Bone marrow (tissue), 2 donors: ENCODE data around the gene ARFGEF2.
"Not testable (repeated sequence)": the region's sequence is repeated elsewhere in the genome, so short reads cannot be mapped to it uniquely, and the experiment has no call there.

Experiments used
- DNase-seq, 2 donors: peaks; one replicate each; lab custom pipeline; 2025; lab: John Stamatoyannopoulos, UW

The ARFGEF2 gene

DNA sequence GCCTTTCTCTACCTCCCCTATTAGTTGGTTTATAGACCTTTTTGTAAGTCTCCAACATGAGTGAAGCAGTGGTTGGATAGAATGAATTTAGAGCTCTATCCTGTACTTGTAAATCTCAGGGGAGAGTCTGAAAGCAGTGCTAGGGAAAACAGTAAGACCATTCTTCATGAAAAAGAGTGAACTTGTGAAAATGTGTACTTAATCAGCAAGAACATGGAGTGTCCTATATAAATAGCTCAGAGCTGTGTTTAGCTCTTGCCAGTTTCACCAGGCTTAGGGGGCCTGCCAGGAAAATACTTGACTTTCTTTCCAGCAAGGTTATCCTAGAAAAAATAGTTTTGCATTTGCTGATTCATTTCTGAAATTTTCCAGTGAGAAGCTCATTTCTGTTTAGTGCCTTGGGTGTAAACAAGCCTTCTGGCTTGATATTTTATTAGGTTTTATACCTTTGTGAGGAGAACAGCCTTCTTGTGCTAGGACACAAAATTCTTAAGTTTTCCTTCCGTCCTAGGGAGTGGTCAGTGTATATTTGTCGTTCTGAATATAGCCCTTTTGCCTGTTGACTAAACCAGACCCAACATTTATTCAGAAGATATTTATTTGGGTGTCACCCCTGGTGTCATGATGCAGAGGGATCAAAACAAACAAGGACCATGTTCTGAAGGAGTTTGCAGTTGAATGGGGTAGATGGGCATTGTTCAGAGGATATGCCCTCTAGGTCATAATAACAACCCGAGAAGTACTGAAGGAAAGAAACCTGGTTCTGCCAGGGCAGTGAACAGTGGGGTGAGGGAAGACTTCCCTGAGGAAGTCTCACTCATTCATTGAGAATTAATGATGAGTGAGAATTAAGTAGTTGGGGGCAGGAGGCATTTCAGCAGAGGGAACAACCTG is 7.6 kb downstream of the ARFGEF2 start:
- DNase-seq, result no peak

DNA sequence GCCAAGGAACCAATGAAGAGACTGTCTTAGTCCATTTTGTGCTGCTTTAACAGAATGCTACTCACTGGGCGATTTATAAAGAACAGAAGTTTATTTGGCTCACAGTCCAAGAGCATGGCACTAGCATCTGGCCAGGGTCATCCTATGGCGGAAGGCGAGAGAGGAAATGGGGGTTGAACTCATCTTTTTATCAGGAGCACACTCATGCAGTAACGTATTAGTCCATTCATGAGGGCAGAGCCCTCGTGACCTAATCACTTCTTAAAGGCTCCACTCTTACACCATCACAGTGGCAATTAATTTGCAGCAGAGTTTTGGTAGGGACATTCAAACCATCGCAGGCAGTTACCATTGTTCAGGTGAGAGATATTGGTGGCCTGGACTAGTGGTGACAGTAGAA is 8.5 kb downstream of the ARFGEF2 start:
- DNase-seq, result no peak

DNA sequence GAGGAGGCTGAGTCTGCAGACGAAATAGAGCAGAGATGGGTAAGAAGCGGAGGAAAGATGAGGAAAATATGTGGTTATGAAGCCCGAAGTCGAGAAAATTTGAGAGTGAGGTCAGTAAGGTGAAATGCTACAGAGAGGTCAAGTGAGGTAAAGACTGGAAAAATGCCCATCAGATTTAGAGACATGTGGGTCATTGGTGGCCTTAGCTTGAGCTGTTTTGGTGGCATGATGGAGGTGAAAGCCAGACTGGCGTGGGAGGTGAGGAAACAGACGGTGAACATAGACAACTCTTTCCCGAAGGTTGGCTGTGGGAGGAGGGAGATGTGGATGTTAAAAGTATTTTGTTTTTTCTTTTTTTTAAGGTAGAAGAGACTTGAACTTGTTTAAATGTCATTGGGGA is 9.4 kb downstream of the ARFGEF2 start:
- no peak for DNase-seq

DNA sequence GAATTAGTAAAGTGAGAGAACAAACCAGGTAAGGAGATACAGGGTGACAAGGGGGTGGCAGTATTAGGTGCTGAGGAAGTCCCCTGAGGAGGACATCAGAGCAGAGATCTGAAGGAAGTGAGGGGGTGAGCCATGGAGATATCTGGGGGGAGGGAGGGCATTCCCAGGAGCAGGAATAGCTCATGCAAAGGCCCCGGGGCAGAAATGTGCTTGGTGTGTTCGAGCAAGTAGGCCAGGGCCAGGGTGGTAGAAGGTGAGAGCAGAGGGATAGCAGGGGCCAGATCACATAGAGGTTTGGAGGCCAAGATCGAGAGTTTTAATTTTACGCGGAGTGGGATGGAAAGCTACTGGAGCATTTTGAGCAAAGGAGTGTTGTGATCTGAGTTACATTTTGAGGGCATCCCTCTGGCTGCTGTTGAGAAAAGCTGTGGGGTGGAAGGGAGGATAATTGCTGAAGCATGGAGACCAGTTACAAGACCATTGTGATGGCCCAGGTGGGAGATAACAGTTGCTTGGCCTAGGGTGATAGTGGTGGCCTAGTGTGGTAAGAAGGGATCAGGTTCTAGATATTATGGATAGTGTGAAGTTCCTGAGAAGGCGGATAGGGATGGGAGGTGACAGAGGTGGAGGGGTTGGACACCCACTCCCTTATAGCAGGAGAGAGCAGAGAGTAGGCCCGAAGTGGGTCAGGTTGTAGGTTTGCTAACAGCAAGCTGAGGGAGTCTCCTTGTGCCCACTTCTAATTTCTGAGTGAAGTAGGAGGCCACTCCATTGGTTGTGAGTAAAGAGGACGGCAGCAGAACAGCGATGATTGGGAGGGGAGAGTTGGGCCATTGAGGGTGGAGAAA is 10.2 kb downstream of the ARFGEF2 start:
- DNase-seq, result no peak

DNA sequence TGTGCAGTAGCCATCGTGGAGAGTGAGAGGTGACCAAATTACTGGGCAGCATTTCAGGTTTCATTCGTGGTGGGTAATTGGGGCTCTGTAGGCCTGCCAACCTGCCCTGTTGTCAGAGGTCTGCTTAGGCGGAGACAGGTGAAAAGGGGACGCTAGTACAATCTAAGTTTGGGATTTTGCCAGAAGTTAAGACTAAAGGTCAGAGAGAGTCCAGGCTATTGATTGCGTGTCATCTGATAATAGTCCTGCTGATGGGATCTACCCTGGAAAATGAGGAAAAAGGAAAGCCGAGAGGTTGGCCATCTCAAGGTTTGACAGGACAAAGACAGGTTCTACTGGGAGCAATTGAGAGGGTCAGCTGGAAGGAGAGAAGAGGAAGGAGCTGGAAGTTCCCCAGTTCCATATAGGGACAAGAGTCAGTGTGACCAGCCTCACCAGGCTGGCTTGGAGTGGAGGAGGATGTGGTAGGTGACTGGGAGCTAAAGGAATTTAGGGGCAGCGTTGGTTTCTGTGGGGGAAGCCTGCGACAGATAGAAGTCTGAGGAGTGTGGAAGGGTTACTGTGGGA is 10.9 kb downstream of the ARFGEF2 start:
- DNase-seq, result no peak

DNA sequence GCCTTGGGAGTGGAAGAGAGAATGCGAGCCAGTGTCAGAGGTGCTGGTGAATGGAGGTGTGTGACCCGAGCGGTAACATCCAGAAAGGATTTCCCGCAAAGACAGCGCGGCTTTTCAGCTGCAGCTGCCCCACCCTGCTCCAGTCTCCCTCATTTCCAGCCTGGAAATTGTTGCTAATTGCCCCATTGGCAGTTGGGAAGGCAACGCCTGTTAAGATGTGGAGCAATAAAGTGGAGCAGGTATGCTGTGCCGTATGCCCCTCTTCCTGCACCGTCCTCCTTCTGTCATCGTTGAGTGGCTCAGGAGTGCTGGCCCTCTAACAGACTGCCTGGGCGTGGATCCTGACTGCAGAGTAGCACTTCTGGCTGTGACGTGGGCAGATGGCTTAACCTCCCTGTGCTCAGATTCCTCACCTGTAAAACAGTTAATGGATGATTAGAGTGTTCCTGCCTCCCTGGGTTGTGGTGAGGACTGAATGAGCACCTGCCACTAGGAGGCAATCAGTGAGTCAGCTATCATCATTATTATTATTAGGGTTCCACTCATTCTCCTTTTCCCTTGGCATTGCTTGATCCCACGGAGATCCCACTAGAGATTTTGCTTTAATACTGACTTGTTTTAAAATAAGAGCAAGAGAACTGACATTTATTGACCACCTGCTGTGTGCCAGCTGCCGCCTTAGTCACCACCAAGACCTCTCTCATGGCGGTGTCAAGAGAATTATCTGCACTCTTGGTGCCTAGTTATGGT is 11.7 kb downstream of the ARFGEF2 start:
- DNase-seq, result no peak

DNA sequence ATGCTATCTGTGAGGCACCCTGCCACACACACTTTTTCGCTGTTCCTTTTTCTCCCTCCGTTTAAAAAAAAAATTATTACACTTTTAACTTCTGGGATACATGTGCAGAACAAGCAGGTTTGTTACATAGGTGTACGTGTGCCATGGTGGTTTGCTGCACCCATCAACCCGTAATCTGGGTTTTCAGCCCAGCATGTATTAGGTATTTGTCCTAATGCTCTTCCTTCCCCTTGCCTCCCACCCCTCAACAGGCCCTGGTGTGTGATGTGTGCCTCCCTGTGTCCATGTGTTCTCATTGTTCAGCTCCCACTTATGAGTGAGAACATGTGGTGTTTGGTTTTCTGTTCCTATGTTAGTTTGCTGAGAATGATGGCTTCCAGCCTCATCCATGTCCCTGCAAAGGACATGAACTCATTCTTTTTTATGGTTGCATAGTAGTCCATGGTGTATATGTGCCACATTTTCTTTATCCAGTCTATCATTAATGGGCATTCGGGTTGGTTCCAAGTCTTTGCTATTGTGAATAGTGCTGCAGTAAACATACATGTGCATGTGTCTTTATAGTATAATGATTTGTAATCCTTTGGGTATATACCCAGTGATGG is 12.9 kb downstream of the ARFGEF2 start:
- DNase-seq, result not testable (repeated sequence)

DNA sequence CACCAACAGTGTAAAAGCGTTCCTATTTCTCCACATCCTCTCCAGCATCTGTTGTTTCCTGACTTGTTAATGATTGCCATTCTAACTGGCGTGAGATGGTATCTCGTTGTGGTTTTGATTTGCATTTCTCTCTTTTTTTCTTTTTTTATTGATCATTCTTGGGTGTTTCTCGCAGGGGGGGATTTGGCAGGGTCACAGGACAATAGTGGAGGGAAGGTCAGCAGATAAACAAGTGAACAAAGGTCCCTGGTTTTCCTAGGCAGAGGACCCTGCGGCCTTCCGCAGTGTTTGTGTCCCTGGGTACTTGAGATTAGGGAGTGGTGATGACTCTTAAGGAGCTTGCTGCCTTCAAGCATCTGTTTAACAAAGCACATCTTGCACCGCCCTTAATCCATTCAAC is 13.5 kb downstream of the ARFGEF2 start:
- DNase-seq, result not testable (repeated sequence)

DNA sequence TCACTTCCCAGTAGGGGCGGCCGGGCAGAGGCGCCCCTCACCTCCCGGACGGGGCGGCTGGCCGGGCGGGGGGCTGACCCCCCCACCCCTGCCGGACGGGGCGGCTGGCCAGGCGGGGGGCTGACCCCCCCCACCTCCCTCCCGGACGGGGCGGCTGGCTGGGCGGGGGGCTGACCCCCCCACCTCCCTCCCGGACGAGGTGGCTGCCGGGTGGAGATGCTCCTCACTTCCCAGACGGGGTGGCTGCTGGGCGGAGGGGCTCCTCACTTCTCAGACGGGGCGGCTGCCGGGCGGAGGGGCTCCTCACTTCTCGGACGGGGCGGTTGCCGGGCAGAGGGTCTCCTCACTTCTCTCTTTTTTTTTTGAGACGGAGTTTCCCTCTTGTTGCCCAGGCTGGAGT is 14.7 kb downstream of the ARFGEF2 start:
- DNase-seq, result not testable (repeated sequence)

DNA sequence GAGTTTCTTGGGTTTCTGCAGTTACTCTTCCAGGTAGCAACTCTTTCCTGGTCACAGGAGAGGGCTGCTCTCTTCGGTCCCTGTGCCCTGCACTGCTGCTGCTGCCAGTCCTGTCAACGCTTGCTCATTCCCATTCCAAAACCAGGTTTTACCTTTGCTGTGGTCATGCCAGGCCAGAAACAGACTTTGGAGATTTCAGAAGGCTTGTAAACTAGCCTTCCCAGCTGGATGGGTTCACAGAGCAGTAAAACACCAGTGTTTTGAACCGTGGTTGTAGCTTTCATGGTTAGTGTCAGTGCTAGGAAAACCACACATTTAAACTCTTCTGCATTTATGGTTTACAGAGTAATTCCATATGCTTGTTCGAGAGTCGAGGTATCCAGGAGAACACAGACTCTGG is 16.2 kb downstream of the ARFGEF2 start:
- DNase-seq, result no peak

DNA sequence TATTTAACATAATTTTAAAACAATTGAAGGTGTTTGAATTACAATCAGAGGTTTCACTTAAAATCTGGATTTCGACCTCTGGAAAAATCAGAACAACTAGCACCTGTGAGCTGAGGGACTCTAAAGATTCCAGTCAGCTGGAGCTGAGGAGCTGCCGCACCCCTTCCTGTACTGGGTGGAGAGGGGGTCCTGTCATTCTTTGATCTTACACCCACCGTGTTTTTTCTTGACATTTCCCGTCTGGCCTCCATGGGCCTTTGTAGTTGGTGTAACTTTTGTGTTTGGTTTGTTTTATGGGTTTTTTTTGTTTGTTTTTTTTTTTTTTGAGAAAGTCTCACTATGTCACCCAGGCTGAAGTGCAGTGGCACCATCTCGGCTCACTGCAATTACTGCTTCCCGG is 17.2 kb downstream of the ARFGEF2 start:
- no peak for DNase-seq

DNA sequence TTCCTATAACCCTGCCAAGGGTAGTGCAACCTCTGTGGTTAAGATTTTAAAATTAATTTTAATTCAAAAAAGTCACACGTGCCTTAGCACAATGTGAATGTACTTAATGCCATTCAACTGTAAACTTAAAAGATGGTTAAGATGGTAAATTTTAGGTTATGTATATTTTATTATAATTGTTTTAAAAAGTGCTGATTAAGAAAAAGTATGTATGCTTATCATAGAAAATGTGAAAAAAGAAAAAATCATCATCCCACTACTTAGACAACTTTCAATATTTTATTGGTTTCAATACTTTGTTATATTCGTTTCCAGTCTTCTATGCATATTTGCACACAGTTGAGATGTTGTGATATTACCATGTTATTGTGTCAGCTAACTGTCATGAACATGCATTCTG is 18.7 kb downstream of the ARFGEF2 start:
- no peak for DNase-seq

DNA sequence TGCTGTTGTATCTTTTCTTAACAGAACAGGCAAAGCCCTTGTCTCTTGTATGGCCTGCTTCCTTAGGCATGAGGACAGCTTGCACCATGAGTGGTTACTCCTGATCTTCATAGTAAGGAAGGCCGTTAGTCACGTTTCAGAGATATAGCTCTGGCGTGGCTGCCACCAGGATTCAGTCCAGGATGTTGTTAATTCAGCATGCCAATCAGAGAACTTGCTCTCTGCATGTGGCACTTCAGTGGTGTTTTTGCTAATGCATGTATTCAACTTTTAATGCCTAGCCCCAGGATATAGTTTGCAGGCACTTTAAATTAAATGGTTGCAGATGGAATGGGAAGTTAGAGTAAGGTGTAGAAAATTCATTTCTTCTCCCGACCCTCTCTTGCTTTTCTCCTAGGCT is 20.0 kb downstream of the ARFGEF2 start:
- DNase-seq, result no peak

DNA sequence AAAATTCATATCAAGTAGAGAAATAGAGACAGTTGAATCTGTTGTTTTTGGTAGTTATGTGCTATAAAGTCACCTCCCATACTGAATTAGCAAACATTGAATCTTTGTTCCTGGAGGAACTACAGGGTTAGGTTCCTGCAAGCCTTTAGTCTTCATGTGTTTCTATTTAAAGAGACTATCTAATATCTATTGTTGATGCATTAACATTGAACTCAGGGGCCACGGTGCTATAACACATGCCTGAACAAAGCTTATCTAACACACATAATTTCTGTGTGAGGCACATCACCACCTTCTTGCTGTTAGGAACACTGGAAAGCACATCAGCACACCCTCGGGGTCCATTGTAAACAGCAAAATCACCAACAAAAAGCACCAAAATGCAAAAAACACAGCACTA is 21.2 kb downstream of the ARFGEF2 start:
- no peak for DNase-seq

DNA sequence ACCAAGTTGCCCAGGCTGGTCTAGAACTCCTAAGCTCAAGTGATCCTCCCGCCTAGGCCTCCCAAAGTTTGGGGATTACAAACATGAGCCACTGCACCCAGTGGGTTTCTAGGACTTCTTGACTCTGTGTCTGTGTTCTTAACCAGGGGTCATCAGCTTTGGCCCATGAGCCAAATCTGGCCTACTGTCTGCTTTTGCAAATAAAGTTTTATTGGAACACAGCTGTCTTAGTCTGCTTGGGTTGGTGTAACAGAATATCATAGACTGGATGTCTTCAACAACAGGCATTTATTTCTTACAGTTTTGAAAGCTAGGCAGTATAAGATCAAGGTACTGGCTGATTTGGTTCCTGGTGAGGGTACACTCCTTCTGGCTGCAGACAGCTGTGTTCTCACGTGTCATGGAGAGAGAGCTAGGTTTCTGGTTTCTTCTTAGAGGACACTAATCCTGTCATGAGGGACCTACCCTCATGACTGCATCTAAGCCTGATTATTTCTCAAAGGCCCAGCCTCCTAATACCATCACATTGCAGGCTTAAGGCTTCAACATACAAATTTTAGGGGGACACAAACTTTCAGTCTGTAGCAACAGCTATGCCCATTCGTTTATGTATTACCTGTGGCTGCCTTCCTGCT is 23.3 kb downstream of the ARFGEF2 start:
- no peak for DNase-seq

DNA sequence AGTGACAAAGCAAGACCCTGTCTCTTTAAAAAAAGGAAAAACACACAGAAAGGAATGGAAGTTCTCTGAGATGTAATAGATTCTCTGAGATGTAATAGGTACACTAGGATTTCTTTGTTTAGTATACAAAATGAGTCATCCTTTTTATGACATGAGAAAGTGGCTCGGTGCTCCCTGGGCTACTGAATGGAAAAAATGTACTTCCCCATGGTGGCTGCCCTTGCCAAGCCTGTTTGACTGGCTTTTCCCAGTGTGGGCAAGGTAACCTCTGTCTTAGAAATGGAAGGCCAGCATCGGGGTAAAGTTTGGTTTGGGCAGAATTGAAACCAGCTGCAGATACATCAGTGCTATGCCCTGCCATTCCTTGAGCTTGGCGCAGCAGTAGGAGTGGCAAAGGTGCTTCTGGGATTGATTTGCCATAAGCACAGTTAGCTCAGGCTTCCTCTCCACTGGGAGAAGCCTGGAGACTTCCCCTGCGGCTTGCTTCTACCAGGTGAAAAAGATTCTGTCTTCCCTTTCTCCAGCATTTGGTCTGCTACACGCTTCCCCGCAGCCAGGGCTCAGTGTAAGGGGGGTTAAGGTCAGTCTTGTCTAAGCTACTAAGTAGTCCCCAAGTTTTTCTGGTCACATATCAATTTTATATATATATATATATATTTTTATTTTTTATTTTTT is 24.5 kb downstream of the ARFGEF2 start:
- no peak for DNase-seq

DNA sequence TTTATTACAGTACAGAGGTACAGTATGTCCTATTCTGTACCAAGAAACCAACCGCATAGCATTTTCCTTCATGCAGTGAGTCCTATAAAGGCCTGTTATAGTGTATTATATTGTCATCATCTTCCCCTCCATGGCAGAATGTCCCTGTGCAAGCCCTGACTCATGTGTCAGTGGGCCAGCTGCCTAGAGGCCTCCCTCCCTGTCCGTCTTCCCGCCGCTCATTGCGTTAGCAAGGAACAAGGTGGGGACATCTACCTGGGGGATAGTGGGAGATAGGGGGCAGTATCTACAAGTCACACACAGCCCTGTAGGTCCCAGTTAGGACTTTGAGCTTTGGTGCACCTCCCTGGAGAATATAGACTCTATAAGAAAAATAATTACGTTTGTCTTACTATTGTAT is 27.1 kb downstream of the ARFGEF2 start:
- DNase-seq, result no peak

DNA sequence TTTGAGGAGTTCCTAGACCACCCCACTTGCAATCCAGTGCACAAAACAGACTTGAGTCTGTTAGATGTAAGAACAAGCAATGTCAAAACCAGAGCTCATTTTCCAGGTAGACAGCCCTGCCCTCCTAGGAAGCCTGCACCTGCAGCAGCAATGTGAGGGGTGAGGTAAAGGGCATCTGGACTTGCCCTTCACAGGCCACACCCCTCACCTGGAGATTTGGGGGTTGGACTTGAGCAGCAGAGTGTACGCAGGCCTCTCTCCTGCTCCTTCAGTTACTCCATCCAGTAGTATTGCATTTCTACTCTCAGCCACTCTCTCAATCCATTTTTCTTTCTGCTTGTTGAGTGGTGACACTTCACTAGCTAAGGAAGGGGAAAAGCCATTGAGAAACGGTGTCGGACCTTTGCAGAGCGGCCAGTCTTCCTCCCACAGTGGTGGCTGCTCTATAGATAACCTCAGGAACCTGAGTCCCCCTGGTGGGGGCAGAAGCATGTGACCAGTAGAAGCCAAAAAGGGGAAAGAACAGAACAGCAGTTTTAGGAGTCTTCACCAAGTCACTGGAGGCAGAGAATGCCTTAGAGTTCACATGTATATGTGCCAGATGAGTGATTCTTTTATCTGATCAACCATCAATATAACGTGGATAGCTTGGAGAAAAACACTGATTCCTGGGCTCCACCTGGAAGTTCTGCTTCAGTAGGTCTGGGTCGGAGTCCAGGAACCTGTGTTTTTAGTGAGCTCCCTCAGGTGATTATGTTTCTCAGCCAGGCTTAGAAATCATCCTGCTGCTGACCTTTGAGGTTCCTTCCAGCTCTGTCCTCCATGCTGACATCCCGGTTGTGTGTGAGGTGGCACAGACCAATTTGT is 28.0 kb downstream of the ARFGEF2 start:
- DNase-seq, result no peak

DNA sequence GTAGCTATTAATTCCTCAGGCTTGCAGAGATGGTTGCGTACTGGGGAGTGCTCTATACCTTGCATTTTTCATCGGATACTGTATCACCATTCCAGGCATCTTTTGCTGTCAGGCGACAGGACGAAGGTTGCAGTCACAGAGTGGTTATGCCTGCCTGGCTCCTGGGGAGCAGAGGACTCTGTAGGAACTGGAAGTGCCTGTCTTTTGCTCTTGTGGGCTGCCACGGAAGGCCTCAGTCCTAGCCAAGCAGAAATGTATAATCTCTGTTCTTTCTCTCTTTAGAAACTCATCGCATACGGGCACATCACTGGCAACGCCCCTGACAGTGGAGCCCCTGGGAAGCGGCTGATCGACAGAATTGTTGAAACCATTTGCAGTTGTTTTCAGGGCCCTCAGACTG is 29.5 kb downstream of the ARFGEF2 start:
- no peak for DNase-seq

DNA sequence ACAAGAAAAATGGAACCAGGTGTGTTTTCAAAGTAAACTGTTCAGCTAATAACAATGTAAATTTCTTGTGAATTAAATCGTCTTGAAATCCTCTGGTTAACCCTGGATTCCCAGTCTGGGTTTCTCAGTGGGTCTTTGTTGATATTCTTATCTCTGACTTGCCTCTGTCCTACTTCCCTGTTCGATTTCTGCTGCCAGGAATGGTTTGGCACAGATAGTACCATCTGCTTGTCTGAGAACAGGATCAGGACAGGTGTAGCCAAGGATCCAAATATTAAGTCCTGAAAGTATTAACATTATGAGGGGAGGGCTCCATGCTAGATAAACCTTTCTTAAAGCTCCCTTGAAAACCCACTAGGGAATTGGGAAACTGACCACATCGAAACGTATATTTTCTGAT is 30.1 kb downstream of the ARFGEF2 start:
- no peak for DNase-seq
